Osteoblast (primary cell): ENCODE results near the gene SCYGR3. TPM values are rescaled to one million over a fixed set of nuclear protein-coding genes. Genes with fewer than 3 reads are reported as not detected.

Experiments
- DNase-seq: peaks from one replicate; pipeline ENCODE4 v3.0.0; 2011; ENCODE audit warnings: low spot score, mixed read lengths; ENCODE audit not compliant: insufficient read length; ENCODE audit errors: missing footprints
- H2AFZ ChIP-seq: 2 replicates; pipeline ENCODE4 v1.6.0; 2011; ENCODE audit warnings: mild to moderate bottlenecking, low read length
- H3K27ac ChIP-seq: 2 replicates; pipeline ENCODE4 v1.5.1; 2011; ENCODE audit warnings: mild to moderate bottlenecking, low read depth, low read length, moderate library complexity
- H3K27me3 ChIP-seq: 2 replicates; pipeline ENCODE4 v1.6.0; 2012; ENCODE audit warnings: mild to moderate bottlenecking, control low read depth, inconsistent platforms, low read length, moderate library complexity; ENCODE audit not compliant: insufficient read depth
- H3K36me3 ChIP-seq: 2 replicates; pipeline ENCODE4 v1.5.1; 2011; ENCODE audit warnings: mild to moderate bottlenecking, low read length, control low read depth, moderate library complexity; ENCODE audit not compliant: insufficient read depth
- H3K4me1 ChIP-seq: 2 replicates; pipeline ENCODE4 v1.5.1; 2011; ENCODE audit warnings: mild to moderate bottlenecking, low read length, control low read depth, moderate library complexity; ENCODE audit not compliant: insufficient read depth
- H3K4me2 ChIP-seq: 2 replicates; pipeline ENCODE4 v1.6.0; 2011; ENCODE audit warnings: mild to moderate bottlenecking, low read length; ENCODE audit not compliant: insufficient read depth
- H3K4me3 ChIP-seq: fragments of 200-600 bp; sonication (generic); 3 replicates; pipeline ENCODE4 v1.5.1; 2012; ENCODE audit warnings: mild to moderate bottlenecking, low read length, inconsistent platforms; ENCODE audit not compliant: insufficient read depth
- H3K79me2 ChIP-seq: 2 replicates; pipeline ENCODE4 v1.6.0; 2012; ENCODE audit warnings: mild to moderate bottlenecking, low read length, control low read depth, inconsistent platforms; ENCODE audit not compliant: insufficient read depth
- H3K9me3 ChIP-seq: 2 replicates; pipeline ENCODE4 v1.5.1; 2011; ENCODE audit warnings: low read depth, low read length, control low read depth
- H4K20me1 ChIP-seq: 2 replicates; pipeline ENCODE4 v1.6.0; 2012; ENCODE audit warnings: mild to moderate bottlenecking, low read length, control low read depth; ENCODE audit not compliant: insufficient read depth
- total RNA-seq: library from RNA; depleted of rRNA; stranded (reverse); fragments of >200 nt; gene quantifications from 2 replicates; pipeline ENCODE4 v1.2.3, GENCODE V29; 2012
- TF ChIP-seq, protein P1 (sequence below): IDR thresholded peaks from 2 replicates; pipeline ENCODE4 v1.5.1; 2011; ENCODE audit warnings: mild to moderate bottlenecking, low read depth, low read length, moderate library complexity; ENCODE audit errors: extremely low read depth

SCYGR3 gene
- total RNA-seq, 1 donor, result not detected

DNA sequence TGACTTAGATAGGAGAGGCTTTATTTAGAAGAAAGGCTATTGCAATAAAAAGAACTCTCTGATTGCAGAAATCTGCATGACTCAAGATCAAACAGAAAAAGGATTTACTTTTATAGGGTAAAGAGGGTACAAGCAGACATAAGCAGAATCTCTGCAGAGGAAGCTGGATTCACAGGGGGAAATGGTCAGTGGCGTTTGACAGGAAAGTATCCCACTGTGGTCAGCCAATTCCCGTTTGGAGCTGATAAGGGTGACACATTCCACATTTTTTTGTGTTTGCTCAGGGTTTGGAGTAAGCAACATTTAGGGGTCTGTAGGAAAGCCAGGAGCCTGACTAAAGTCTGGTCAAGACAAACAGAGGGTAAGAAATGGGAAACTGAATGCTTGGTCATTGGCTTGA is 28.0 kb upstream of the SCYGR3 start:
- no peak overlapping the region for H3K4me3 ChIP-seq
- no peaks in the 10 kb centered on the region for H3K27me3 ChIP-seq
- no peak for DNase-seq
- no peaks in the 10 kb centered on the region for H3K9me3 ChIP-seq
- H3K4me2 ChIP-seq, result peak overlapping the region; percentile 45
- peak overlapping the region; percentile 7 for H2AFZ ChIP-seq
- TF ChIP-seq, protein P1, sequence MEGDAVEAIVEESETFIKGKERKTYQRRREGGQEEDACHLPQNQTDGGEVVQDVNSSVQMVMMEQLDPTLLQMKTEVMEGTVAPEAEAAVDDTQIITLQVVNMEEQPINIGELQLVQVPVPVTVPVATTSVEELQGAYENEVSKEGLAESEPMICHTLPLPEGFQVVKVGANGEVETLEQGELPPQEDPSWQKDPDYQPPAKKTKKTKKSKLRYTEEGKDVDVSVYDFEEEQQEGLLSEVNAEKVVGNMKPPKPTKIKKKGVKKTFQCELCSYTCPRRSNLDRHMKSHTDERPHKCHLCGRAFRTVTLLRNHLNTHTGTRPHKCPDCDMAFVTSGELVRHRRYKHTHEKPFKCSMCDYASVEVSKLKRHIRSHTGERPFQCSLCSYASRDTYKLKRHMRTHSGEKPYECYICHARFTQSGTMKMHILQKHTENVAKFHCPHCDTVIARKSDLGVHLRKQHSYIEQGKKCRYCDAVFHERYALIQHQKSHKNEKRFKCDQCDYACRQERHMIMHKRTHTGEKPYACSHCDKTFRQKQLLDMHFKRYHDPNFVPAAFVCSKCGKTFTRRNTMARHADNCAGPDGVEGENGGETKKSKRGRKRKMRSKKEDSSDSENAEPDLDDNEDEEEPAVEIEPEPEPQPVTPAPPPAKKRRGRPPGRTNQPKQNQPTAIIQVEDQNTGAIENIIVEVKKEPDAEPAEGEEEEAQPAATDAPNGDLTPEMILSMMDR, result no peak
- no peaks in the 10 kb centered on the region for H4K20me1 ChIP-seq
- no peaks in the 10 kb centered on the region for H3K79me2 ChIP-seq
- no peaks in the 10 kb centered on the region for H3K36me3 ChIP-seq
- H3K4me1 ChIP-seq, result peaks cover 9% of the 10 kb centered on the region
- H3K27ac ChIP-seq, result no peak overlapping the region

DNA sequence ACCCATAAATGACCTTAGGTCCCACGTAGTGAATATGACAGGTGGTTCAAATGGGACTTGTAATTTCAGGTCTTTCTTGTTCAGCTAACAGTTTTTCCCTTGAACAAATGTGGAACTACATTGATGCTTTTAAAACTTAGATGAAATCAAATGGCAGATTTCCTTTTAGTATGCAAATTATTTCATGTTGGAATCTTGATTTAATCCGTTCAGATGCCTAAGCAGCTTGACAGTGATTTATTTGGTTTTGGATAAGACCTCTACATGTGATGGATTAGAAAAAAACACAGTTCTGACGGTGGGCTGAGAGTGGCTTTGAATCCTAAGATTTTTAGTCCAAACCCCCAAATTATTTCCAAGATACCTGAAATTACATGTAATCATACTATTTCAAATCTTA is 19.6 kb upstream of the SCYGR3 start:
- Histone ChIP-seq H3K4me1 (no peaks in the 10 kb centered on the region), H4K20me1 (no peaks in the 10 kb centered on the region), H3K4me2 (no peak overlapping the region), H3K27me3 (no peaks in the 10 kb centered on the region), H3K79me2 (no peaks in the 10 kb centered on the region), H3K4me3 (no peak overlapping the region), H3K36me3 (no peaks in the 10 kb centered on the region), H3K27ac (no peak overlapping the region), H3K9me3 (no peaks in the 10 kb centered on the region), H2AFZ (no peak overlapping the region)
- TF ChIP-seq, protein P1, result no peak
- DNase-seq, result no peak

DNA sequence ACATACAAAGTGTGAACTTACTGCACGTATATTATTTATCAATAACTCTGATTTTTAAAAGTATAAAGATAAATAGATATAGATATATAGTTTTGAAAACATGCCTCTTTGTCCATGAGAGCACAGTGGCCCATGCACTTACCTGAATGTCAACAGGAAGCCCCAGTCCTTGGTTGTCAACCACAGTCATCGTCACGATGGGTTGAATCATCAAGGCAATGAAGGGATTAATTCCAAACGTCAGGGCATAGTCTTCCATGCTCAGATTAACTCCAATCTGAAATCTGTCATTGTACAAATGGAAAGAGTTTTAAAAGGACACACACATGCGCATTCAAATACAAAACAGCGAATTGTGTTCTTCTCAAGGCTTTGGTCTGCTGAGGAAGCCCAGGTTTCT is 18.2 kb upstream of the SCYGR3 start:
- no peaks in the 10 kb centered on the region for H3K36me3 ChIP-seq
- no peak for DNase-seq
- no peaks in the 10 kb centered on the region for H3K79me2 ChIP-seq
- H3K27ac ChIP-seq, result no peak overlapping the region
- H3K27me3 ChIP-seq, result no peaks in the 10 kb centered on the region
- H3K4me1 ChIP-seq, result no peaks in the 10 kb centered on the region
- TF ChIP-seq, protein P1, result no peak
- no peaks in the 10 kb centered on the region for H4K20me1 ChIP-seq
- H3K9me3 ChIP-seq, result no peaks in the 10 kb centered on the region
- H3K4me2 ChIP-seq, result no peak overlapping the region
- no peak overlapping the region for H3K4me3 ChIP-seq
- no peak overlapping the region for H2AFZ ChIP-seq

DNA sequence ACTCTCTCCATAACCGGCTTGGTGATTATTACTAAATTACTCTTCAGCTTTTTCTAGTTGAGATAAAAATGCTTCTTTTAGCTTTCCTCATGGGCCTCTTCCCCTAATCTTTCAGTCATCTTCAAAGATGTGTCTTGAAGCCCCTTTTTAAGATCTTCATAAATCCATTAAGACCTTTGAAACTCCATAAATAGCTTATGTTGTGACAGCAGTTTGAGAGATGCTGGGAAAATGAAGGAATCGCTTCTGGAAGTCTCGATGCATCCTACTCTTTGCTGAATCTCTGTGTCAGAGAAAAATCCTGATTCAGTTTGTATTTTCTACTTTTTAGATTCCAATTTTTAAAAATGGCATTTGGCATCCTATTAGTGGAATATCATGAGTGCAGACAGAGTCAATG is 15.7 kb upstream of the SCYGR3 start:
- H2AFZ ChIP-seq, result no peak overlapping the region
- H3K4me1 ChIP-seq, result no peaks in the 10 kb centered on the region
- H3K27me3 ChIP-seq, result no peaks in the 10 kb centered on the region
- no peak overlapping the region for H3K4me3 ChIP-seq
- H3K79me2 ChIP-seq, result no peaks in the 10 kb centered on the region
- H3K4me2 ChIP-seq, result no peak overlapping the region
- H4K20me1 ChIP-seq, result no peaks in the 10 kb centered on the region
- TF ChIP-seq, protein P1, result no peak
- no peak for DNase-seq
- no peaks in the 10 kb centered on the region for H3K9me3 ChIP-seq
- H3K27ac ChIP-seq, result no peak overlapping the region
- H3K36me3 ChIP-seq, result no peaks in the 10 kb centered on the region
